Activated CD4-positive, alpha-beta T cell treated with anti-CD3 and anti-CD28 coated beads for 36 hours (primary cell): Measurements from ENCODE around the gene STK32C. TPM values are rescaled to one million over a fixed set of nuclear protein-coding genes. Genes with fewer than 3 reads are reported as not detected.

Source experiments
- ATAC-seq: fragments of 200-7000 bp; cut with Tn5 transposase; one replicate; pipeline ENCODE4 v1.10.0; 2021; ENCODE audit warnings: mild to moderate bottlenecking, moderate library complexity
- CTCF ChIA-PET: fragments of 350-600 bp; sonication (Branson Sonifier 250); formaldehyde crosslinking; loops from one replicate; lab custom pipeline; 2021; ENCODE audit warnings: antibody characterized with exemption; lab: Charles Lee
- POLR2A ChIA-PET: fragments of 350-600 bp; sonication (Branson Sonifier 250); formaldehyde crosslinking; loops from one replicate; lab custom pipeline; 2021; ENCODE audit warnings: antibody characterized with exemption, inconsistent platforms; lab: Charles Lee
- DNase-seq: peaks from one replicate; pipeline ENCODE4 v3.0.0-alpha.2; 2020
- H3K27ac Mint-ChIP-seq: one replicate; pipeline ENCODE4 v1.8.0; 2021; ENCODE audit warnings: mixed read lengths
- H3K27me3 Mint-ChIP-seq: one replicate; pipeline ENCODE4 v1.8.0; 2021; ENCODE audit warnings: mixed read lengths
- H3K36me3 Mint-ChIP-seq: one replicate; pipeline ENCODE4 v1.8.0; 2021; ENCODE audit warnings: low read depth, mixed read lengths
- H3K4me1 Mint-ChIP-seq: one replicate; pipeline ENCODE4 v1.8.0; 2021; ENCODE audit warnings: mixed read lengths
- H3K4me3 Mint-ChIP-seq: one replicate; pipeline ENCODE4 v1.8.0; 2021; ENCODE audit warnings: mild to moderate bottlenecking, moderate library complexity, mixed read lengths
- H3K9me3 Mint-ChIP-seq: one replicate; pipeline ENCODE4 v1.8.0; 2021; ENCODE audit warnings: low read depth, mixed read lengths
- intact Hi-C, 2 experiments: fragments of 100-400 bp; cut with DNase I in 1 of 2; cut with micrococcal nuclease in 1 of 2; formaldehyde crosslinking; loops; one replicate each; pipeline versions ENCODE4 v1.14.2 to v1.15.1; 2022 to 2024; cut with DNase I, micrococcal nuclease
- total RNA-seq, 2 experiments: library from RNA; stranded (reverse); gene quantifications; one replicate each; pipeline ENCODE4 v1.2.3, GENCODE V29; 2021

The STK32C gene
- total RNA-seq, 2 experiments from 2014 or later = 15.8 to 19.9 TPM

- intact Hi-C loops = no loop called here
- CTCF ChIA-PET = no interaction called here
- Mint-ChIP-seq H3K4me1 (peaks cover 5% of the 10 kb centered on the region), H3K27ac (no peak overlapping the region), H3K9me3 (peaks cover 3% of the 10 kb centered on the region), H3K36me3 (no peaks in the 10 kb centered on the region), H3K4me3 (no peak overlapping the region), H3K27me3 (peaks cover 6% of the 10 kb centered on the region)
- no peak for DNase-seq
- no peak for ATAC-seq
- POLR2A ChIA-PET = no interaction called here
These were observed 139.1 kb downstream of the STK32C start for GRCh38 chr10:132168571-132169030.

DNA sequence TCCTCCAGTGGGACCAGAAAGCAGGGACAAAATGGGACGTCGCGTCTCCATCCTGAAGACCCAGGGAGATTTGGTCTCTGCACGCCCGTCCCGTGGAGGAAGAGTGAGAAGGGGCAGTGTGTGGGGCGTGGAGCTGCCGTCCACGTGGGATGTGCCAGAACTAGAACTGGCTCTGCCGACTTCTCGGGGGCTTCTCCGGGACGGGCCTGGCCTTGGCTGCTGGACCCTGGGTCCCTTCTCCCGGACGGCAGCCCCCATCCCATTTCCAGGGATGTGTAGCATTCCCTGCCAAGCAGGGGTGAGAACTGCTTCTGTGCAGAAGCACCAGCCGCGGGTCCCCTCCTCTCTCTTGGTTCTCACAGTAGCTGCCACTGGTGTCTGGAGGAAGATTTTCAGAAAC lies 139.8 kb downstream of the STK32C start:
- ATAC-seq (no peak), DNase-seq (no peak)
- ChIA-PET CTCF (no interaction called here), POLR2A (no interaction called here)
- Mint-ChIP-seq H3K4me1 (peaks cover 2% of the 10 kb centered on the region), H3K4me3 (no peak overlapping the region), H3K27me3 (peaks cover 6% of the 10 kb centered on the region), H3K36me3 (no peaks in the 10 kb centered on the region), H3K9me3 (no peaks in the 10 kb centered on the region), H3K27ac (no peak overlapping the region)
- intact Hi-C loops = no loop called here

DNA sequence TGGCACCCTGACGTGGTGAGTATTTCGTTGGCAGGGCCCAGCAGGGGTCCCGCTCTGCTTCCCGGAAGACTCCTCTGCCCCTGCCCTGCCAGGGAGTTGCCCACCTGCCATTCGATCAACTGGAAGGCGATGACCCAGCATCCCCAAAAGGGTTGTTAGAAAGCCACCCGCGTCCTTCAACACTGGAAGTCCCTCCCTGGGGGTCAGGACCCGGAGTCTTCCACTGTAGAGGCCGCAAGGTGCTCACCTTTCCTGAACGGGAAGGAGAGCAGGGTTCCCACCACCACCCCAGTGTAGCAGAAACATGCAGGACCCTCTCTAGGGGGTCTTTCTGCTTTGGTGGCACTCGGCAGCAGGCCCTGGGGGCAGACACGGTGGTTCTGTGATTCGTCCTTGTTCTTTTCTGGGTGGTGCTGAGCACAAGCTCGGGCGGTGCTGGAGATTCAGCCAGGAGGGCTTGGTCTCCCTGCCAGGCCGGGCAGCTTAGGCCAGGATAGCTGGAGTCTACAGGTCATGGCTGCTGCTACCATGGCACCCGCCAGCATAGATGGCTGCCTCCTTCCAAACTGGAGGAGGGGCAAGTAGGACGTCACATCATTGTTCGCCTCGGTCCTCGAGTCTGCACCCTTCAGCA lies 140.6 kb downstream of the STK32C start:
- intact Hi-C loops = no loop called here
- CTCF ChIA-PET = no interaction called here
- Mint-ChIP-seq H3K36me3 (no peaks in the 10 kb centered on the region), H3K27me3 (peaks cover under 1% of the 10 kb centered on the region), H3K4me1 (peaks cover 6% of the 10 kb centered on the region), H3K27ac (no peak overlapping the region), H3K9me3 (no peaks in the 10 kb centered on the region), H3K4me3 (no peak overlapping the region)
- POLR2A ChIA-PET = no interaction called here
- DNase-seq (no peak), ATAC-seq (no peak)

- Mint-ChIP-seq H3K9me3 (no peaks in the 10 kb centered on the region), H3K36me3 (no peaks in the 10 kb centered on the region), H3K27ac (no peak overlapping the region), H3K4me1 (peaks cover 12% of the 10 kb centered on the region), H3K4me3 (no peak overlapping the region), H3K27me3 (no peaks in the 10 kb centered on the region)
- DNase-seq = no peak
- CTCF ChIA-PET = no interaction called here
- no peak for ATAC-seq
- POLR2A ChIA-PET = no interaction called here
- intact Hi-C loops = no loop called here
These were observed 141.4 kb downstream of the STK32C start for GRCh38 chr10:132166216-132166950.

GRCh38 chr10:132165416-132165980 lies 142.3 kb downstream of the STK32C start:
- Mint-ChIP-seq H3K27ac (no peak overlapping the region), H3K36me3 (no peaks in the 10 kb centered on the region), H3K27me3 (no peaks in the 10 kb centered on the region), H3K9me3 (no peaks in the 10 kb centered on the region), H3K4me3 (no peak overlapping the region), H3K4me1 (peaks cover 12% of the 10 kb centered on the region)
- ChIA-PET CTCF (no interaction called here), POLR2A (no interaction called here)
- intact Hi-C loops = no loop called here
- no peak for ATAC-seq
- DNase-seq = no peak

DNA sequence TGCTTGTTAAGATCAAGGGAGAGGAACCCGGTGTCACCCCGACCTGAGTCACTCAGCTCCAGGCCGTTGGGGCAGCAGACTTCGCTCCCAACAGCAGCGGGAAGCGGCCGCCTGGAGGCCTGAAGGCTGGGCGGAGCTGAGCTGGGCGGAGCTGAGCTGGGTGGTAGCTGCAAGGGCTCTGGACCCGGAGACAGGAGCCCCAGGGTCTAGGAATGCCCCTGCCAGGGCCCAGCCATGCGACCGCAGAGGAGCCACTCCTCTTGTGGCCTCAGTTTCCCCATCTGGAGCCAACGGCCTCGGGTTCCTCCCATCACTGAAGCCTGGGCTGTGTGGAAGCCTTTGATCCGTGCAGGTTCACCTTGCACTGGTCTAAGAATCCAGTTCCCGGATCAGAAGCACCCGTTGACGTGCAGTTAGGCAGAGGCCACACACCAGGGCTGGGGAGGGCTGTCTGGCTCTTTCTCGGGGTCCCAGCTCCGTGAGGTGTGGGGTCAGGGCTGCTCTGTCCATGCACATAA lies 142.9 kb downstream of the STK32C start:
- intact Hi-C loops = no loop called here
- ChIA-PET CTCF (no interaction called here), POLR2A (no interaction called here)
- no peak for DNase-seq
- Mint-ChIP-seq H3K27ac (no peak overlapping the region), H3K4me1 (peaks cover 12% of the 10 kb centered on the region), H3K4me3 (no peak overlapping the region), H3K36me3 (no peaks in the 10 kb centered on the region), H3K27me3 (no peaks in the 10 kb centered on the region), H3K9me3 (no peaks in the 10 kb centered on the region)
- ATAC-seq = no peak

DNA sequence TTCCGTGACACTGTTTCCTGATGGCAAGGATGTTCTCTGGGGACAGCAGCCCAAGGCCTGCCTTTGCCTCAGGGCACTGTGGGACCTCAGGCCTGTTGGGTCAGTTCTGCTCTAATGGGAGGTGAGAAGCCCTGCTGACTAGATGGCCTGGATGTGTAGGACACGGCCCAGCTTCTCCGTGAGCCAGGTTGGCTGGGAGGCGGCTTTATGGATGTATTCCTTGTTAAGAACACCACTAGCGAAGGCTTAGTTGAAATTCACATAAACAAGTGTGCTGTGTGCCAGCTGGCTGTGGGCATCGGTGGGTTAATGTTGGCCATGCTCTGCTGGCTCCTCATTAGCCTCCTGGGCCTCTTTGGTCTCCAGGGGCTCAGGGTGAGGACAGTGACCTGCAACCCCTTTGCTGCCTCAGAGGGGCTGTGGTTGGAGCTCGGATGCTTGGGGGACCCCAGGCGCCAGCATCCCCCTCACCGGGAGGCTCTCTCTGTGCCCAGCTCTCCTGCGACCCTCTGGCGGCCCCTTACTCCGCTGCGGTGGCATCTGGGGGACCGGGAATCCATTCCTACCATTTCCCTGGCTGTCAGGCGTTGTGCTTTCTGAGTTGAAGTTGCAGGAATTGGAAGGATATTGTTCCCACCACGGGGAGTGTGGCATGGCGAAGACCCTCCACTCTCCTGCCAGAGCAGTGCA lies 143.8 kb downstream of the STK32C start:
- ChIA-PET CTCF (no interaction called here), POLR2A (no interaction called here)
- no peak for DNase-seq
- Mint-ChIP-seq H3K36me3 (no peaks in the 10 kb centered on the region), H3K4me1 (peaks cover 17% of the 10 kb centered on the region), H3K27ac (no peak overlapping the region), H3K4me3 (no peak overlapping the region), H3K27me3 (no peaks in the 10 kb centered on the region), H3K9me3 (no peaks in the 10 kb centered on the region)
- no peak for ATAC-seq
- intact Hi-C loops = loop anchor here in 1 of 2 experiments (1.0 to 2.0 kb wide), 3 partner anchors 22 to 169 kb away; partner anchors contain the start of genes DPYSL4 and LRRC27

DNA sequence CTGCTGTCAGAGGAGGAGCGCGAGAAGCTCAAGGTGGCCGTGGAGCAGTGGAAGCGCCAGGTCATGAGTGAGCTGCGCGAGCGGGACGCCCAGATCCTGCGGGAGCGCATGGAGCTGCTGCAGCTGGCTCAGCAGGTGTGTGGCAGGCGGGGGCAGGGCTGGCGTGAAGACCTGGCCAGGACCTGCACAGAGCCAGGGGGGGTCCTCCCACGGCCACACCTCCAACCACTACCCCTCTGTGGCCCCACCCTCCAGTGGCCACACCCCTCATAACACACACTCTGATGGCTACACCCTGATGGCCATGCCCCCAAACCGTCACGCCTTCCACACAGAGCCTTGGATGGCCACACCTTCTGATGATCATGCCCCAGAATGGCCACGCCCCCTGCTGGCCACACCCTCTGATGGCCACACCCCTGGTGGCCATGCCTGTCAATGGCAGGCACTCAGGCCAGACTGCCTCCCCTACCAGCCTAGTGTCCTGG lies 144.4 kb downstream of the STK32C start:
- intact Hi-C loops = loop anchor here in 1 of 2 experiments (1.0 to 2.0 kb wide), 3 partner anchors 23 to 169 kb away; partner anchors contain the start of genes DPYSL4 and LRRC27
- Mint-ChIP-seq H3K4me1 (peaks cover 20% of the 10 kb centered on the region), H3K27me3 (no peaks in the 10 kb centered on the region), H3K9me3 (no peaks in the 10 kb centered on the region), H3K4me3 (no peak overlapping the region), H3K36me3 (no peaks in the 10 kb centered on the region), H3K27ac (no peak overlapping the region)
- ATAC-seq (peak; percentile 78), DNase-seq (peak; percentile 84)
- ChIA-PET CTCF (no interaction called here), POLR2A (no interaction called here)

DNA sequence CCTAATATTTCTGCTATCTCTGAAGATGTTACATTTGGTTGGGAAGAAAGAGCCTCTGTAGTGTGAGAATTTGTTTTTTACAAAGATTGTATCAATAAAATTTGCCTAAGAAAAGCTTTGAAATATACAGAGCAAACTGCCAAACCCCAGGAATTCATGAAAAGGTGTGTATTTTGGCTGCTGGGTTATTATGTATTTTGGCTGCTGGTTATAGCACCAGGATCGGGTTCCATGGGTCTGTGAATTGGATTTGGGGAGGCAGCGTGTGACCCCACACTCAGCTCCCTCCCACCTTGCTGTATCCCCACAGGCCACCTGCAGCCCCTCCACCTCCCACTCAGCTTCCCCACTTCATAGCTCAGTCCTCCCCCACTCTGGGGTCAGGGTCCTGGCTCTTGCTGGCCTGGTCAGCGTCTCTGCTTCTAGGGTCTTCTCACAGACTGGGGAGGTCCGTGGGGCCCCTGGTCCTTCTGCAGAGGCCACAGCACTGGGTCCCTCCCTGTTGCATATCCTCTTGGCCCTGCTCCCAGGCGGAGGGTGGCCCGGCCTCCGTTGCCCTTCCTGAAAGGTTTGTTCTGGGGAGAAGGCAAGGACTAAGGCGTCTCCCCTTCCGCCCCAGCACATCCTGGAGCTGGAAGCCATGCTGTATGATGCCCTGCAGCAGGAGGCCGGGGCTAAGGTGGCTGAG lies 145.0 kb downstream of the STK32C start:
- ChIA-PET CTCF (interaction anchor here (1.0 kb wide), 1 partner anchor 17 kb away, joined by 3 read pairs; no protein-coding TSS in a partner anchor), POLR2A (no interaction called here)
- Mint-ChIP-seq H3K27me3 (no peaks in the 10 kb centered on the region), H3K36me3 (no peaks in the 10 kb centered on the region), H3K4me1 (peaks cover 24% of the 10 kb centered on the region), H3K27ac (peak overlapping the region; percentile 99), H3K4me3 (no peak overlapping the region), H3K9me3 (no peaks in the 10 kb centered on the region)
- DNase-seq (no peak), ATAC-seq (no peak)
- intact Hi-C loops = loop anchor here in 1 of 2 experiments (1.0 to 2.0 kb wide), 4 partner anchors 24 to 375 kb away; partner anchors contain the start of genes DPYSL4, INPP5A and LRRC27

DNA sequence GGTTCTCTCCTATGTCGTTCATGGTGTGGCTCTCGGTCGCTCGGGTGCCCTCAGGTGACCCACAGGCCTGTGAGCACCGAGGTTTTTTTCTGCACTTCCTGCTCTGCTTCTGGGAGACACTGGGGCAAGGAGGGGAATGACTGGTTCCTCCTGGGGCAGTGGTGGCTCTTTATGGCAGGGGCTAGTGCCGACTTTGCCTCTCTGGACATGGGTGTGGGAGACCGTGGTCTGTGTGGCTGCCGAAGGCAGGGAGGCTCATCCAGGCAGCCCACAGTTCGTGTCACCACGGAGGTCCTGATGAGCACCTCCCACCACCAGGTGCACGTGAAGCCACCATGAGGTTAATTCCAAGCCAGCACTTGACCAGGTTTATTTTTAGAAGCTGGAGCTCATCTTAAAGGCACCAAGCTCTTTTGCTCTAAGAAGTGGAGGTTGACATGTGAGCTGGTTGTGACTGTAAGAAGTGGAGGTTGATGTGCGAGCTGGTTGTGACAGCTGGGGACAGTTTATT lies 145.7 kb downstream of the STK32C start:
- intact Hi-C loops = loop anchor here in 1 of 2 experiments (1.0 to 2.0 kb wide), 2 partner anchors 171 to 375 kb away; partner anchors contain the start of genes INPP5A and LRRC27
- H3K4me1 Mint-ChIP-seq = peaks cover 24% of the 10 kb centered on the region
- H3K36me3 Mint-ChIP-seq = no peaks in the 10 kb centered on the region
- H3K27ac Mint-ChIP-seq = peak overlapping the region; percentile 99
- H3K27me3 Mint-ChIP-seq = no peaks in the 10 kb centered on the region
- peak; percentile 69 for ATAC-seq
- peak; percentile 66 for DNase-seq
- ChIA-PET CTCF (interaction anchor here (1.0 kb wide), 1 partner anchor 16 kb away, joined by 3 read pairs; no protein-coding TSS in a partner anchor), POLR2A (no interaction called here)
- H3K9me3 Mint-ChIP-seq = no peaks in the 10 kb centered on the region
- H3K4me3 Mint-ChIP-seq = peak overlapping the region; percentile 49
